Tibial nerve (tissue), 4 donors: Measurements from ENCODE around the gene AK8. TPM values are rescaled to one million over a fixed set of nuclear protein-coding genes. Genes with fewer than 3 reads are reported as not detected.
"Not testable (repeated sequence)": the region's sequence is repeated elsewhere in the genome, so short reads cannot be mapped to it uniquely, and the experiment has no call there.

Experiments
- DNase-seq, 2 donors: peaks; one replicate each; pipeline ENCODE4 v3.0.0-alpha.2; 2019; ENCODE audit warnings: low spot score in 2 of 2
- H3K27ac ChIP-seq, 4 donors: fragments of 200-600 bp; sonication (generic) in 3 of 4; one replicate each; pipeline ENCODE4 v1.5.1; 2017 to 2019; ENCODE audit warnings: mild to moderate bottlenecking in 1 of 4
- H3K27me3 ChIP-seq, 2 donors: fragments of 200-600 bp; sonication (generic) in 1 of 2; one replicate each; pipeline versions ENCODE4 v1.5.1 to v1.6.0; 2017 to 2019
- H3K36me3 ChIP-seq, 3 donors: fragments of 200-600 bp; sonication (generic); one replicate each; pipeline ENCODE4 v1.5.1; 2018 to 2019
- H3K4me1 ChIP-seq, 4 donors: fragments of 200-600 bp; sonication (generic) in 3 of 4; one replicate each; pipeline ENCODE4 v1.5.1; 2017 to 2019
- H3K4me3 ChIP-seq, 4 donors: fragments of 200-600 bp; sonication (generic) in 3 of 4; one replicate each; pipeline ENCODE4 v1.5.1; 2017 to 2019; ENCODE audit warnings: mild to moderate bottlenecking in 1 of 4, moderate library complexity in 1 of 4
- H3K9me3 ChIP-seq, 4 donors: fragments of 200-600 bp; sonication (generic) in 3 of 4; one replicate each; pipeline ENCODE4 v1.5.1; 2017 to 2019
- EP300 ChIP-seq, 2 donors: sonication (generic); formaldehyde crosslinking; IDR thresholded peaks; one replicate each; pipeline ENCODE4 v1.6.1; 2017; ENCODE audit warnings: antibody characterized with exemption in 2 of 2, mild to moderate bottlenecking in 1 of 2
- POLR2A ChIP-seq, 2 donors: fragments of 450-650 bp; IDR thresholded peaks; one replicate each; pipeline ENCODE4 v1.6.1; 2017; ENCODE audit warnings: antibody characterized with exemption in 2 of 2, mild to moderate bottlenecking in 2 of 2, moderate library complexity in 2 of 2
- WGBS, 2 donors: methylation state at CpG; one replicate each; pipeline ENCODE4 v1.1.5; 2018; 5-methylcytosine and 5-hydroxymethylcytosine counted together
- total RNA-seq, 4 donors: library from RNA; depleted of rRNA; stranded (reverse); fragments of >200 nt; gene quantifications; one replicate each; pipeline ENCODE4 v1.1.0, GENCODE V29; 2016
- TF ChIP-seq, protein P1 (sequence below), 5 experiments: fragments of 200-600 bp in 3 of 5; fragments of 450-650 bp in 2 of 5; sonication (generic) in 3 of 5; IDR thresholded peaks; one replicate each; pipeline ENCODE4 v1.5.1; 2016 to 2019; ENCODE audit warnings: antibody characterized with exemption in 5 of 5, mild to moderate bottlenecking in 3 of 5, moderate library complexity in 2 of 5

The AK8 gene
- total RNA-seq, 4 donors from 2014 or later, result 0.30 to 4.3 (median 1.7) TPM

- Histone ChIP-seq H3K4me1 (no peaks in the 10 kb centered on the region), H3K27me3 (peaks cover 0 to 4% of the 10 kb centered on the region in 2 donors), H3K4me3 (no peak overlapping the region), H3K36me3 (peaks cover 0 to 9% (median 0%) of the 10 kb centered on the region in 3 donors), H3K9me3 (no peaks in the 10 kb centered on the region), H3K27ac (no peak overlapping the region)
- WGBS, 2 donors, result 86 to 90% methylated on average over 12 of the region's 12 CpGs
- DNase-seq, result no peak
- TF ChIP-seq EP300 (IDR thresholded peaks at IDR 0.05) (no peak), POLR2A (IDR thresholded peaks at IDR 0.05) (no peak)
- TF ChIP-seq, protein P1, sequence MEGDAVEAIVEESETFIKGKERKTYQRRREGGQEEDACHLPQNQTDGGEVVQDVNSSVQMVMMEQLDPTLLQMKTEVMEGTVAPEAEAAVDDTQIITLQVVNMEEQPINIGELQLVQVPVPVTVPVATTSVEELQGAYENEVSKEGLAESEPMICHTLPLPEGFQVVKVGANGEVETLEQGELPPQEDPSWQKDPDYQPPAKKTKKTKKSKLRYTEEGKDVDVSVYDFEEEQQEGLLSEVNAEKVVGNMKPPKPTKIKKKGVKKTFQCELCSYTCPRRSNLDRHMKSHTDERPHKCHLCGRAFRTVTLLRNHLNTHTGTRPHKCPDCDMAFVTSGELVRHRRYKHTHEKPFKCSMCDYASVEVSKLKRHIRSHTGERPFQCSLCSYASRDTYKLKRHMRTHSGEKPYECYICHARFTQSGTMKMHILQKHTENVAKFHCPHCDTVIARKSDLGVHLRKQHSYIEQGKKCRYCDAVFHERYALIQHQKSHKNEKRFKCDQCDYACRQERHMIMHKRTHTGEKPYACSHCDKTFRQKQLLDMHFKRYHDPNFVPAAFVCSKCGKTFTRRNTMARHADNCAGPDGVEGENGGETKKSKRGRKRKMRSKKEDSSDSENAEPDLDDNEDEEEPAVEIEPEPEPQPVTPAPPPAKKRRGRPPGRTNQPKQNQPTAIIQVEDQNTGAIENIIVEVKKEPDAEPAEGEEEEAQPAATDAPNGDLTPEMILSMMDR (IDR thresholded peaks at IDR 0.05), result no peak
These were observed 156.4 kb downstream of the AK8 start for GRCh38 chr9:132721661-132722060.

- not testable (repeated sequence) for H3K4me1 ChIP-seq, H3K4me3 ChIP-seq, H3K27me3 ChIP-seq, DNase-seq, H3K36me3 ChIP-seq, H3K9me3 ChIP-seq, H3K27ac ChIP-seq
- 73 to 76% methylated on average over 8 of the region's 8 CpGs for WGBS, 2 donors
These were observed 159.6 kb downstream of the AK8 start for GRCh38 chr9:132718381-132718928.

DNA sequence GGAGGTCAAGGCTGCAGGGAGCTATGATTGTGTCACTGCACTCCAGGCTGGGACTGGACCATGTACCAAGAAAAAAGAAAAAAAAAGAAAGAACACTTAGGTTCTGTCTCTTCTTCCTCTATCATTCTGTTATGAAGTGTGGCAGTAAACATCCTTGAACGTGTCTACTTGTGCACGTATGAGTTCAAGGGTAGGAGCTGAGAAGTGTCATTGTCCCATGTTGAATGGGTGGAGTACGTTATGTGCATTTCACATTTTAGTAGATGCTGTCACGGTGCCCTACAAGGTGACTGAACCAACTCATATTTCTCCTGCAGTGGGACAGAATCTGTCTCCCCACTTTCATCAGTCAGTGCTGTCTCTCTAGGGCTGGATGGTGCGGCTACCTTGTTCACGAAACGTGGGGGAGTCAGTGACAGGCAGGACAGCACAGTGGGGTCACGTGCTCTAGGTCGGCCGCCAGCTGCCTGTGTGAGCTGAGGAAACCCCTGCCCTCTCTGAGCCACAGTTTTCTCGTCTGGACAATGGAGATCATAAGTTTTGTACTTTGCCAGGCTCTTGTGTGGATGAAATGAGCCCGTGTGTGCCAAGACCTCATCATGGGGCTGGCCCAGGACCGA lies 160.6 kb downstream of the AK8 start:
- WGBS, 2 donors, result 69 to 72% methylated on average over 12 of the region's 13 CpGs
- Histone ChIP-seq H3K27me3 (peaks cover 0 to 4% of the 10 kb centered on the region in 2 donors), H3K9me3 (no peaks in the 10 kb centered on the region), H3K27ac (no peak overlapping the region), H3K4me1 (no peaks in the 10 kb centered on the region), H3K36me3 (no peaks in the 10 kb centered on the region), H3K4me3 (no peak overlapping the region)
- TF ChIP-seq, protein P1 (IDR thresholded peaks at IDR 0.05), result no peak
- no peak for TF ChIP-seq EP300 (IDR thresholded peaks at IDR 0.05)
- TF ChIP-seq POLR2A (IDR thresholded peaks at IDR 0.05), result no peak
- no peak for DNase-seq

DNA sequence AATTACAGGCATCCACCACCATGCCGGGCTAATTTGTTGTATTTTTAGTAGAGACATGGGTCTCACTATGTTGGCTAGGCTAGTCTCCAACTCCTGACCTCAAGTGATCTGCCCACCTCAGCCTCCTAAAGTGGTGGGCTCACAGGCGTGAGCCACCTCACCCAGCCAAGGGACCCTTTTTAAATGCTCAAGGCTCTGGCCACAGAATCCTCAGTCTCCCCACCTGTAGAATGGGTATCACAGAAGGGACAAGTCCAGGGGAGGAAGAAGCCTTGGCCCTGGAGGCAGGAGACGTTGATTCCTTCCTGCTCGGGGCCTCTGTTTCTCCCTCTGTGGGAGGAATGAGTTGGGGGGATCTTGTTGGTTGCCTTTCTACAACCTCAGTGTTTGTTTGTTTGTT lies 162.1 kb downstream of the AK8 start:
- 88 to 91% methylated on average over 4 of the region's 4 CpGs for WGBS, 2 donors
- TF ChIP-seq POLR2A (IDR thresholded peaks at IDR 0.05), result no peak
- TF ChIP-seq, protein P1 (IDR thresholded peaks at IDR 0.05), result no peak
- no peak for TF ChIP-seq EP300 (IDR thresholded peaks at IDR 0.05)
- H3K9me3 ChIP-seq, result no peaks in the 10 kb centered on the region

GRCh38 chr9:132712753-132713152 lies 165.3 kb downstream of the AK8 start:
- Histone ChIP-seq H3K4me3 (no peak overlapping the region), H3K27me3 (peaks cover 0 to 4% of the 10 kb centered on the region in 2 donors), H3K36me3 (no peaks in the 10 kb centered on the region), H3K4me1 (no peaks in the 10 kb centered on the region), H3K9me3 (no peaks in the 10 kb centered on the region), H3K27ac (no peak overlapping the region)
- DNase-seq, result no peak
- TF ChIP-seq, protein P1 (IDR thresholded peaks at IDR 0.05), result no peak
- TF ChIP-seq POLR2A (IDR thresholded peaks at IDR 0.05) (no peak), EP300 (IDR thresholded peaks at IDR 0.05) (no peak)
- whole genome bisulfite sequencing, 2 donors, result 86 to 92% methylated on average over 5 of the region's 5 CpGs

More for the DNA sequence above, 162.1 kb downstream of the AK8 start:
- Histone ChIP-seq H3K4me1 (no peaks in the 10 kb centered on the region), H3K36me3 (no peaks in the 10 kb centered on the region), H3K4me3 (no peak overlapping the region), H3K27me3 (peaks cover 0 to 4% of the 10 kb centered on the region in 2 donors), H3K27ac (no peak overlapping the region)
- DNase-seq, result no peak
